Breast epithelium (tissue), 3 donors: ENCODE results near the gene ST7L.

Source experiments
- POLR2A ChIP-seq: fragments of 450-650 bp; IDR thresholded peaks from one replicate; pipeline ENCODE4 v1.6.1; 2016; ENCODE audit warnings: antibody characterized with exemption, mild to moderate bottlenecking, moderate library complexity
- POLR2AphosphoS5 ChIP-seq, 3 donors: sonication (generic); formaldehyde crosslinking; IDR thresholded peaks; one replicate each; pipeline ENCODE4 v1.6.1; 2017; ENCODE audit warnings: antibody characterized with exemption in 3 of 3
- TF ChIP-seq, protein P1 (sequence below), 3 donors: fragments of 450-650 bp; IDR thresholded peaks; one replicate each; pipeline ENCODE4 v1.5.1; 2016 to 2017; ENCODE audit warnings: antibody characterized with exemption in 3 of 3, mild to moderate bottlenecking in 3 of 3, moderate library complexity in 3 of 3

- TF ChIP-seq, protein P1, sequence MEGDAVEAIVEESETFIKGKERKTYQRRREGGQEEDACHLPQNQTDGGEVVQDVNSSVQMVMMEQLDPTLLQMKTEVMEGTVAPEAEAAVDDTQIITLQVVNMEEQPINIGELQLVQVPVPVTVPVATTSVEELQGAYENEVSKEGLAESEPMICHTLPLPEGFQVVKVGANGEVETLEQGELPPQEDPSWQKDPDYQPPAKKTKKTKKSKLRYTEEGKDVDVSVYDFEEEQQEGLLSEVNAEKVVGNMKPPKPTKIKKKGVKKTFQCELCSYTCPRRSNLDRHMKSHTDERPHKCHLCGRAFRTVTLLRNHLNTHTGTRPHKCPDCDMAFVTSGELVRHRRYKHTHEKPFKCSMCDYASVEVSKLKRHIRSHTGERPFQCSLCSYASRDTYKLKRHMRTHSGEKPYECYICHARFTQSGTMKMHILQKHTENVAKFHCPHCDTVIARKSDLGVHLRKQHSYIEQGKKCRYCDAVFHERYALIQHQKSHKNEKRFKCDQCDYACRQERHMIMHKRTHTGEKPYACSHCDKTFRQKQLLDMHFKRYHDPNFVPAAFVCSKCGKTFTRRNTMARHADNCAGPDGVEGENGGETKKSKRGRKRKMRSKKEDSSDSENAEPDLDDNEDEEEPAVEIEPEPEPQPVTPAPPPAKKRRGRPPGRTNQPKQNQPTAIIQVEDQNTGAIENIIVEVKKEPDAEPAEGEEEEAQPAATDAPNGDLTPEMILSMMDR (IDR thresholded peaks at IDR 0.05), result no peak
- TF ChIP-seq POLR2A, result no peak
- TF ChIP-seq POLR2AphosphoS5 (IDR thresholded peaks at IDR 0.05), result no peak
Measured at GRCh38 chr1:112637254-112638109, 18.5 kb upstream of the ST7L start.
